HFF-Myc (cell line): ENCODE measurements around the gene TMEM132D.

Experiments
- DNase-seq: peaks from one replicate; pipeline ENCODE4 v3.0.0-alpha.2; 2011; ENCODE audit warnings: low read depth; ENCODE audit errors: extremely low read depth
- H3K4me3 ChIP-seq: replicated peaks from 2 replicates; pipeline ENCODE4 v1.5.1; 2011; ENCODE audit warnings: low read depth, mild to moderate bottlenecking, control low read depth, low read length
- CTCF ChIP-seq: IDR thresholded peaks from 2 replicates; pipeline ENCODE4 v1.5.1; 2012; ENCODE audit warnings: mild to moderate bottlenecking, low read depth, low read length, control low read depth; ENCODE audit errors: missing control alignments

Gene TMEM132D

GRCh38 chr12:129096968-129097367 lies 806.9 kb downstream of the TMEM132D start:
- H3K4me3 ChIP-seq = no peak overlapping the region
- DNase-seq = no peak
- no peak for TF ChIP-seq CTCF

GRCh38 chr12:129096184-129096583 lies 807.6 kb downstream of the TMEM132D start:
- no peak for TF ChIP-seq CTCF
- DNase-seq = no peak
- no peak overlapping the region for H3K4me3 ChIP-seq

GRCh38 chr12:129089576-129089975 lies 814.2 kb downstream of the TMEM132D start:
- DNase-seq = no peak
- no peak overlapping the region for H3K4me3 ChIP-seq
- TF ChIP-seq CTCF = no peak

DNA sequence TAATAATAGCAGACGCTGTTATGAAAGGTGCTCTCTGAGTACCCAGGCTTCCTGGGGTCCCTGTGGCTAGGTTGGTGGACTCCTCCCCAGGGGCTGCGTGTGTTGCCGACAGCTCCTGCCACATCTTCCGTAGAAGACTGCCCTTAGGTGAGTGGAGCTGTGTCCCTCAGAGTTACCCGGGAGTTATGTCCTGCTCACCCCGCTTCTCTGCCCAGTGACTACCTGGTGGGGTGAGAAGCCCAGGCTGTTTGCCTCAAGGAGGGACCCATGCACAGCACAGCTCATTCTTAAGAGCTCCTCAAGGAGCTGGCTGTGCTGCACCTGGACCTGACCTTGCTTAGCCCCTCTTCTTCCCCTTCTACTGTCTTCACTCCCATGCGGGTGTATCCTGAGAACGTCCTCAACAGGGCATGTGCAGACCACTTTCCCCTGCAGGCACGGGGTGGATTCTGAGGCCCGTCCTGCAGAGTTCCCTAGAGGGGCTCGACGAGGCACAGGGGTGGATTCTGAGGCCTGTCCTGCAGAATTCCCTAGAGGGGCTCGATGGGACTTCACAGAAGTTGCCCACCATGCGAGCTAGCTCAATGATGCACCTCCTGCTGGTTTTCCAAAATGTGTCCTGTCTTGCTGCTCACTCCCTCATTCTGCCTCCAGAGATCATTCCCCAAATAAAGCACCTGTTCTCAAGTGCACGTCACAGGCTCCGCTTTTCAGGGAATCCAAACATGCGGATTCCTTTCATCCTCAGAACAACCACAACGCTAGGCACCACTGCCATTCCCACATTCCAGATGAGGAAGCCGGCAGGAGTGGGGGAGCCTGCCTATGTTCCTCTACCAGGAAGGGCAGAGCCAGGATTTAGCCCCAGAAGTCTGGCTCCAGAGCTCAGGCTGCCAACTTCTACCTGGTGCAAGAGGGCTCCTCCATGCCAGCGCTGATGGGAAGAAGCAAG lies 818.7 kb downstream of the TMEM132D start:
- no peak overlapping the region for H3K4me3 ChIP-seq
- TF ChIP-seq CTCF = no peak
- DNase-seq = no peak

DNA sequence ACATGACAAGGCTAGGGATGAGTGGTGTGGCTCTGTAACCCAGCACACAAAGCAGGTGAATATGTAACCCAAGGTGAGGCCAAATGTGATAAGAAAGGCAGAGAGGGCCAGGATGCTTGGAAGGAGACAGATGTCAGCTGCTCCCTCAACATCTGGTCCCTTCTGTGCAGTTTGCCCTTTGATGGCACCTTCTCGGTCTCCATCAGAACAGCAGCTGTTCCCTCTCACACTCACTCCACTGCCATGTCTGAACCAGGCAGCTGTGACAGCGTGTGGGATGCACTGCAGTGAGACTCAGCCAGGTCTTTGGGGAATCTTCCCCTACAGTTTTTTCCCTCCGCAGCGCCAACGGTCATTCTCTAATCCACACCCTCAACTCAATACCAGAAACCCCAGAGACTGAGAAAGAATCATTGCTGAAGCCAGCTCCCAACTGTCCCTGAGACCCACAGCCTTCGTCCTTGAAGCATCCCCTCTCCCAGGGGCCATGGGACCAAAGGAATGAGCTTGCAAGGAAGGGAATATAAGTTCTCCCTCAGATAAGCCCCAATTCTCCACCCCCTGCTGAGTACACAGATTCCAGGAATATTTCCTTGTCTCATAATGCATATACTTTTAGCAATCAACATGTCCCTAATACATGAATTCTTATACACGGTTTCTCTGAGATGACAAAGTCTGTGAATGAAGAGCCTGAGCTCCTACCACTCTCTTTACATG lies 820.5 kb downstream of the TMEM132D start:
- DNase-seq = no peak
- no peak overlapping the region for H3K4me3 ChIP-seq

GRCh38 chr12:129082441-129082840 lies 821.4 kb downstream of the TMEM132D start:
- no peak overlapping the region for H3K4me3 ChIP-seq
- no peak for TF ChIP-seq CTCF
- DNase-seq = no peak

More for the DNA sequence above, 820.5 kb downstream of the TMEM132D start:
- no peak for TF ChIP-seq CTCF
